ENCODE data around the gene C1QTNF5. TPM values are rescaled to one million over a fixed set of nuclear protein-coding genes. Genes with fewer than 3 reads are reported as not detected.

C1QTNF5 gene
- total and polyA plus RNA-seq, 2 of the 8 experiments (the other 6 are each of a cell fraction or from before 2014, with no cell fraction given) = 2.2 to 2.7 TPM

- no peak for TF ChIP-seq EP300 (IDR thresholded peaks at IDR 0.05; ENCODE audit: borderline replicate concordance in 1 of 2, low read depth in 2 of 2, low read length in 2 of 2)
- no peak for TF ChIP-seq NANOG (IDR thresholded peaks at IDR 0.05; ENCODE audit: insufficient read depth, low read depth, low read length, poor library complexity, severe bottlenecking)
- no peak for TF ChIP-seq POLR2AphosphoS5 (IDR thresholded peaks at IDR 0.05; ENCODE audit: low read depth, low read length)
- no peak for TF ChIP-seq FOSL1 (IDR thresholded peaks at IDR 0.05; ENCODE audit: insufficient read depth, low read depth, low read length)
- TF ChIP-seq EGR1 (IDR thresholded peaks at IDR 0.05; ENCODE audit: borderline replicate concordance, low read depth, low read length) = no peak
Measured at GRCh38 chr11:119341222-119342022, 739 bp upstream of the C1QTNF5 start (continued).

Measured in H1 (cell line).